HepG2 (cell line): Measurements from ENCODE around the gene FEV. TPM values are rescaled to one million over a fixed set of nuclear protein-coding genes. Genes with fewer than 3 reads are reported as not detected.

ENCODE experiments used
- CCDC6 ChIP-seq: sonication (generic); formaldehyde crosslinking; IDR thresholded peaks from 2 replicates; pipeline ENCODE4 v1.8.1; 2022; ENCODE audit warnings: mild to moderate bottlenecking, missing genetic modification reagents, moderate library complexity
- MNT ChIP-seq: fragments of 450-650 bp; IDR thresholded peaks from 2 replicates; pipeline ENCODE4 v1.6.1; 2016
- MXD4 ChIP-seq: IDR thresholded peaks from 2 replicates; pipeline ENCODE4 v1.6.1; 2016; ENCODE audit warnings: mild to moderate bottlenecking, missing biosample characterization, missing genetic modification reagents
- NR2F1 ChIP-seq, 2 experiments: fragments of 450-650 bp in 1 of 2; formaldehyde crosslinking in 1 of 2; IDR thresholded peaks; 2 replicates each; pipeline versions ENCODE4 v1.5.0 to v1.6.1; 2016 to 2020; ENCODE audit warnings: mild to moderate bottlenecking in 1 of 2, missing compliant biosample characterization in 1 of 2, missing genetic modification reagents in 1 of 2, moderate library complexity in 1 of 2
- ONECUT2 ChIP-seq: sonication (generic); formaldehyde crosslinking; IDR thresholded peaks from 2 replicates; pipeline ENCODE4 v1.4.0; 2020; ENCODE audit warnings: missing genetic modification reagents
- PHF8 ChIP-seq: sonication (generic); formaldehyde crosslinking; IDR thresholded peaks from 2 replicates; pipeline ENCODE4 v1.5.0; 2020; ENCODE audit warnings: missing genetic modification reagents
- PRDM4 ChIP-seq: sonication (generic); formaldehyde crosslinking; IDR thresholded peaks from 2 replicates; pipeline ENCODE4 v1.9.0; 2021; ENCODE audit warnings: missing genetic modification reagents, borderline replicate concordance
- RAD21 ChIP-seq: fragments of 450-650 bp; formaldehyde crosslinking; IDR thresholded peaks from 2 replicates; pipeline ENCODE4 v1.5.0; 2020; ENCODE audit warnings: mild to moderate bottlenecking
- RFX3 ChIP-seq: IDR thresholded peaks from 2 replicates; pipeline ENCODE4 v1.6.1; 2016; ENCODE audit warnings: missing biosample characterization, missing genetic modification reagents
- RFXANK ChIP-seq: IDR thresholded peaks from 2 replicates; pipeline ENCODE4 v1.6.1; 2016
- SRSF1 ChIP-seq: fragments of 200-400 bp; formaldehyde crosslinking; optimal IDR thresholded peaks from 2 replicates; pipeline ENCODE3; 2017; ENCODE audit warnings: mild to moderate bottlenecking, low read depth, low read length, moderate library complexity
- ZFP1 ChIP-seq: IDR thresholded peaks from 2 replicates; pipeline ENCODE4 v1.6.1; 2016
- ZFX ChIP-seq: sonication (generic); formaldehyde crosslinking; IDR thresholded peaks from 2 replicates; pipeline ENCODE4 v1.4.0; 2020; ENCODE audit warnings: mild to moderate bottlenecking, low read depth, missing genetic modification reagents, moderate library complexity
- ZNF44 ChIP-seq: sonication (generic); formaldehyde crosslinking; IDR thresholded peaks from 2 replicates; pipeline ENCODE4 v1.5.1; 2020; ENCODE audit warnings: mild to moderate bottlenecking, missing genetic modification reagents
- ZNF460 ChIP-seq: sonication (generic); formaldehyde crosslinking; IDR thresholded peaks from 2 replicates; pipeline ENCODE4 v1.5.1; 2020; ENCODE audit warnings: missing genetic modification reagents, mild to moderate bottlenecking, borderline replicate concordance
- ZNF687 ChIP-seq: sonication (generic); formaldehyde crosslinking; IDR thresholded peaks from 2 replicates; pipeline ENCODE4 v1.5.1; 2020; ENCODE audit warnings: mild to moderate bottlenecking, missing genetic modification reagents, moderate library complexity
- ZNF75D ChIP-seq: sonication (generic); formaldehyde crosslinking; IDR thresholded peaks from 2 replicates; pipeline ENCODE4 v1.8.1; 2023; ENCODE audit warnings: missing genetic modification reagents, mild to moderate bottlenecking, borderline replicate concordance
- ZNF788 ChIP-seq: sonication (generic); formaldehyde crosslinking; IDR thresholded peaks from 2 replicates; pipeline ENCODE4 v1.5.0; 2020; ENCODE audit warnings: mild to moderate bottlenecking, missing genetic modification reagents, borderline replicate concordance
- ZNF816 ChIP-seq: sonication (generic); formaldehyde crosslinking; IDR thresholded peaks from 2 replicates; pipeline ENCODE4 v1.8.0; 2022; ENCODE audit warnings: missing genetic modification reagents, mild to moderate bottlenecking, borderline replicate concordance
- ZNF841 ChIP-seq: sonication (generic); formaldehyde crosslinking; IDR thresholded peaks from 2 replicates; pipeline ENCODE4 v1.8.1; 2023; ENCODE audit warnings: missing genetic modification reagents, borderline replicate concordance
- polyA plus RNA-seq, 8 experiments: library from polyadenylated mRNA; depleted of rRNA in 3 of 8; stranded (reverse) in 7 of 8; unstranded in 1 of 8; fragments of >200 nt; fragmentation: Illumina TruSeq in 4 of 8; extraction: Trizol in 4 of 8; gene quantifications; 2 replicates each; pipeline versions ENCODE4 v1.2.1 to v1.2.3, GENCODE V29; 2011 to 2016; ENCODE audit warnings: low read depth in 4 of 8, missing spikeins in 1 of 8, mixed read lengths in 1 of 8; ENCODE audit not compliant: insufficient read depth in 1 of 8
- total RNA-seq, 5 experiments: library from RNA; depleted of rRNA; stranded (reverse); fragments of >200 nt; fragmentation: Illumina TruSeq; extraction: Trizol; gene quantifications; 2 replicates each; pipeline ENCODE4 v1.2.3, GENCODE V29; 2016; ENCODE audit warnings: low read depth in 1 of 5
- TF ChIP-seq, protein P1 (sequence below): IDR thresholded peaks from 2 replicates; pipeline ENCODE4 v1.6.1; 2018; ENCODE audit warnings: missing genetic modification reagents

The FEV gene
- total and polyA plus RNA-seq, 2 of the 13 experiments (the other 11 are each of a cell fraction or from before 2014, with no cell fraction given), result not detected

GRCh38 chr2:219001577-219002394 is 16.8 kb upstream of the FEV start (continued):
- TF ChIP-seq ZNF816 (CRISPR knock-in tag) (peak; percentile 92; the same call in 1 of the 2 replicates), ONECUT2 (CRISPR knock-in tag) (no peak), ZNF460 (CRISPR knock-in tag) (no peak; the same call in 1 of the 2 replicates), SRSF1 (no peak), ZNF75D (CRISPR knock-in tag) (no peak), RAD21 (CRISPR knock-in tag) (no peak), PRDM4 (no peak), ZFX (CRISPR knock-in tag) (peak; percentile 47), ZNF687 (CRISPR knock-in tag) (peak; percentile 86), MNT (no peak), PHF8 (no peak), MXD4 (CRISPR knock-in tag) (peak; percentile 31; the same call in 1 of the 2 replicates), ZFP1 (CRISPR knock-in tag) (no peak), ZNF841 (CRISPR knock-in tag) (no peak), ZNF44 (CRISPR knock-in tag) (no peak), RFXANK (no peak), NR2F1 (CRISPR knock-in tag; IDR thresholded peaks at IDR 0.05) (no peak), RFX3 (CRISPR knock-in tag) (no peak), ZNF788 (CRISPR knock-in tag) (peak; percentile 23; the same call in 1 of the 2 replicates), CCDC6 (CRISPR knock-in tag) (peak; percentile 67)
- TF ChIP-seq, protein P1, sequence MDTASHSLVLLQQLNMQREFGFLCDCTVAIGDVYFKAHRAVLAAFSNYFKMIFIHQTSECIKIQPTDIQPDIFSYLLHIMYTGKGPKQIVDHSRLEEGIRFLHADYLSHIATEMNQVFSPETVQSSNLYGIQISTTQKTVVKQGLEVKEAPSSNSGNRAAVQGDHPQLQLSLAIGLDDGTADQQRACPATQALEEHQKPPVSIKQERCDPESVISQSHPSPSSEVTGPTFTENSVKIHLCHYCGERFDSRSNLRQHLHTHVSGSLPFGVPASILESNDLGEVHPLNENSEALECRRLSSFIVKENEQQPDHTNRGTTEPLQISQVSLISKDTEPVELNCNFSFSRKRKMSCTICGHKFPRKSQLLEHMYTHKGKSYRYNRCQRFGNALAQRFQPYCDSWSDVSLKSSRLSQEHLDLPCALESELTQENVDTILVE, result no peak
